ENCODE data around the gene CCDC40.
"Not testable (repeated sequence)": the region's sequence is repeated elsewhere in the genome, so short reads cannot be mapped to it uniquely, and the experiment has no call there.

Gene CCDC40

DNA sequence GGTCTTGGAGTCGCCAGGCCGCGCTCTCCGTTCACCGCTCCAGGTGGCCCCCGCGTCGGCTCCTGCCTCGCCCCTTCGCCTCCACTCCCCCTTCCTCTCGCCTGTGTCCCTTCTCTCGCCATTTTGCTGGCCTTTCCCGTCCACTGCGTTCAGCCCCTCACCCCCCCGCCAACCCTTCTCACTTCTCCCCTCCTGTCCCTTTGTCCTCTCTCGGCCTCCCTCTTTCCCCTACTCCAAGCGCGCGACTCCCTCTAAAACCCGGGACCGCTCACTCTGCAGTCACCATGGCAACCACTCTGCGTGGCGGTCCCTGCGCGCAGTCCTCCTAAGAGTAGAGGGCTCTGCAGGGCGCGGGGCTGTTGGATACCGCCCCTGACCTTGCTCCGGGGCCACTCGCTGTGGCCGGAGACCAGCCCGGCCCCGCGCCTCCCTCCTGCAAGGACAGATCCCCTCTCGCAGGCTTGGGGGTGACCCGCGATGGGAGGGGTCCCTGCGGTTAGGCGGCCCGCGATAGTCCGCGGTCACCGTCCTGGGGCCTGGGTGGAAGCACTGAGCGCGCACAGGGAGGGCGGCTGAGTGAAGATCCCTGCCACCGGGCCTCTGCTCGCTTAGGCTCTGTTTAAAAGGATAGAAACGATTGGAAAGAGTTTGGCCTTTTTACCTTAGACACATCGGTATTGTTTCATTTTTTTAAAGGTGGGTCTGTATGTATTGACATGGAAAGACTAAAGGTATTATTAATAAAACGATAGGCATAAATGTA lies 454 bp downstream of the CCDC40 start:
- DNase-seq (ENCODE audit: low read depth in 2 of 2, low spot score in 1 of 2): no peak

DNA sequence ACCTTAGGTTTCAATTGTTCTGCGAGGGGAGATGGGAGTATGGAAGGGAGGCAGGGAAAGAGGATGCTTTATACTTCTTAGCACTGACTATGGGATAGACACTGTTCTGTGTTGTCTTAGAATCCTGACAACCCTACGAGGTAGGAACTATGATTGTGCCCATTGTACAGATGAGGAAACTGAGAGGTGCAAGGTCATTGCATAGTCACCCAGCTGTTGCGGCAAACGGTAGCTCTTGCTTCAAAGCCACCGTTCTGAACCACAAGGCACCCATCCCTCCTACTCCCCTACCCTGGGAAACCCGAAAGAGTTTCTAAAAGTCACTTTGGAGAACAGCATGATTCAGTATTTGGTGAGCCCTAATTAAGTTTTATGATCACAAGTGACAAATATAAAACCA lies 7.5 kb downstream of the CCDC40 start:
- no peak for DNase-seq (ENCODE audit: low read depth in 2 of 2, low spot score in 1 of 2)

DNA sequence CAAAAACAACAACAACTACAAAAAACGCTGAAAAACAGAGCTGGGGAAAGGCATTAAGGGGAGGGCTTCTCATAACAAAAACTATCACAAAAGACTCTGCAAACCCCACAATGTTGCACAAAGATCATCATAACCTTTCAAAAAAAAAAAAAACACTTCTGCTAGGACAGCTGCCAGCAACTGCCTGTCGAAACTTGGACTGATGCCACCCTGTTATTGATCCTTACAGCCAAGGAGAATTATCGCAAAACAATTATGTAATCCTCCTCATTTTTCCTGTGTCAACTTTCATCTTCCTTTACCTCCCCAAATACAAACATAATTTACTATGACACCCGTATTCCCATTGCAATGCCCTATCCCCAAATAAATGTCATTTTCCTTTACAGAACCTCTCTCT lies 9.3 kb downstream of the CCDC40 start:
- no peak for DNase-seq (ENCODE audit: low read depth in 2 of 2, low spot score in 1 of 2)

DNA sequence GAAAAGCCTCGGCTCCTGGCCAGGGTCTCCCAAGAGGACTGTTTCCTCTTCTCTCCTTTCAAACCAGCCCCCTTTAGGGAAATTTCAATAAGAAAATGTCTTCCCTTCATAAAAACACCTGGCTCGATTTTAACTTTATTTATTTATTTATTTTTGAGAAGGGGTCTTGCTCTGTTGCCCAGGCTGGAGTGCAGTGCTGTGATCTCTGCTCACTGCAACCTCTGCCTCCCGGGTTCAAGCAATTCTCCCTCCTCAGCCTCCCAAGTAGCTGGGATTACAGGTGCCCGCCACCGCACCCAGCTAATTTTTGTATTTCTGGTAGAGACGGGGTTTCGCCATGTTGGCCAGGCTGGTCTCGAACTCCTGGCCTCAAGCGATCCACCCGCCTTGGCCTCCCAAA lies 10.3 kb downstream of the CCDC40 start:
- DNase-seq (ENCODE audit: low read depth in 2 of 2, low spot score in 1 of 2): not testable (repeated sequence)

DNA sequence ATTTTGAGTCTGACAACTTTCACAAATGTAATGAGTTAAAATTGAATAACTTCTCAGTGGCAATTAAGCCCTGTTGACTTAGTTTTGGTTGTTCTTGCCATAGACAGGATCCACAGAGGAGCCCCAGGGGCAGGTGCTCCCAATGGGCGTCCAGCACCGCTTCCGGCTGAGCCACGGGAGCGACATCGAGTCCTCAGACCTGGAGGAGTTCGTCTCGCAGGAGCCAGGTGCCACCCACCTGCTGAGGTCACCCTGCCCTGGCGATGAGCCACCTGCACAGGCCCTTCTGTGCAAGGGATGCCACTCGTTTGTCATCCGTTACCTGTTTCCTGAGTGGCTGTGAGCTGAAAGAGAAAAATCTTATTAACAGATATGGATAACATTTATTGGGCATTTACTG lies 10.7 kb downstream of the CCDC40 start:
- no peak for DNase-seq (ENCODE audit: low read depth in 2 of 2, low spot score in 1 of 2)

DNA sequence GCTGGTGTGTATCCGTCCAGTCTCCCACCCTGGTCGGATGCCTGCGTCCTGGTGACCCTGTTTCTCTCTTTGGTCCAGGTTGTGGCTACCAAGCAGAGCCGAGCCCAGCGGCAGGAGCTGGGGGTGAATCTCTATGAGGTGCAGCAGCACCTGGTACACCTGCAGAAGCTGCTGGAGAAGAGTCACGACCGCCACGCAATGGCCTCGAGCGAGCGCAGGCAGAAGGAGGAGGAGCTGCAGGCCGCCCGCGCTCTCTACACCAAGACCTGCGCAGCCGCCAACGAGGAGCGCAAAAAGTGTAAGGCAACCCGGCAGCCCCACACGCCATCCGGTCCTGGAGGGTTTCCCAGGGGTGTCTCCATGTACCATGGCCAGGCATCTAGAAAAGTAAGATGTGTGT lies 13.5 kb downstream of the CCDC40 start:
- no peak for DNase-seq (ENCODE audit: low read depth in 2 of 2, low spot score in 1 of 2)

DNA sequence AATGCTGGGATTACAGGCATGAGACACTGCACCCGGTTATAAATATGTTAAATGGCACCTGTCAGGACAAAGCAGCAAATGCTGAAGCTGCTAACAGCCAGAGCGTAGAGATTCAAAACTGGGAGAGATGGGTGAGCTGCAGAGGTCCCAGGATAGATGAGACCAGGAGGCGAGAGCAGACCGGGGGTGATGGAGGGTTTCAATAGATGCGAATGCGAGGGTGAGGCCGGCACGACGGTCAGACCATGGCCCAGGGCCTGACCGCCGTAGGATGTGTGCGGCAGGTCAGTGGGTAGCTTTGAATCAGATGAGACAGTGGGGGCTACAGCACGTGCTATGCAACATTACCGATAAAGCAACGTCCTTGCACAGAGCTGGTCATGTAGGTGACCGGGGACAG lies 14.3 kb downstream of the CCDC40 start:
- DNase-seq (ENCODE audit: low read depth in 2 of 2, low spot score in 1 of 2): no peak

DNA sequence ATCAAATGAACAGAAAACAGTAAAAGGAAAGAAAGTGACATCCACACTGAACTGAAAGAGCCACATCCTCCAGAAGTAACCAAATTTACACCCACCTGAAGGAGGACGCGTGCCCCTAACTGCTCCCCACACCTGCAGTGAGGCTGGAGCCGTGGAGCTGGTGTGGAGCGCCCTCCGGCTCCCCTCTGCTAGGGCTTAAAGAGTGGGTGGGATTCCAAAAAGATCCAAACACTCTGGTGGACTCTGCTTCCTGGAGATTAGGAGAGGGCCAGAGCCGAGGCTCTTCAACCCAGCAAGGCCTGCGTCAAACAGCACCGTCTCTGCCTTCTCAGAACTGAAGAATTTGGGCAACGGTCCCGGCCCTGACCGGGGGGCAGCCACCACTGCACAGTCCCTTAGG lies 15.2 kb downstream of the CCDC40 start:
- no peak for DNase-seq (ENCODE audit: low read depth in 2 of 2, low spot score in 1 of 2)

DNA sequence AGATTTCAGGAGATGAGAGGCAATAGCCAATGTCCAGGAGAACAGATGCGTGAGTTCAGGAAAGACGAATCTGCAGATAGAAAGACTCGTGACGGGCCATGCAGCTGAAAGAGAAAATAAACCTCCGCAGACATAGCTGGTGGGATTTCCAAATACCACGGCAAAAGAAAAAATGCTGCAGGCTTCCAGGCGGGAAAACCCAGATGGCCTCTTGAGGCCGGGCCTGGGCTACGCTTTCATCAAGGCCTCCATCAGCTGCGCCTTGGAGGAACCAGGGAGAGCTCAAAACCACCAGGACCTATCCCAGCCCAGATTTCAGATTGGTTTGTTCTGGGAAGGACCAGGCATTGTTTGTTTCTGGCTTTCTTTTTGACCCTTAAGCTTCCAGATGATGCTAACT lies 16.7 kb downstream of the CCDC40 start:
- no peak for DNase-seq (ENCODE audit: low read depth in 2 of 2, low spot score in 1 of 2)

DNA sequence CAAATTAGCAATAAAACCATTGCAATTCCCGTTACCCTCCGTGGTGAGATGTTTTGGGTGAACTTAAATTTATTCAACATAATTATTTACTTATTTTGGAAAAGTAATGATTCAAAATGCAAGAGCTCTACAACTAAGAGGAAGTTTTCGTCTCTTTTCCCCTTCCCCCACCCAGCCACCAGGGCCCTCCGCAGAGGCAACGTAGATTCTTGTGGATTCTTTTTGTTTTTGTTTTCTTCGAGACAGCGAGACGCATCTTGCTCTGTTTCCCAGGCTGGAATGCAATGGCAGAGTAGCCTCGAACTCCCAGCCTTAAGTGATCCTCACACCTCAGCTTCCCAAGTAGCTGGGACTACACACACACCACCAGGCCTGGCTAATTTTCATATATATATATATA lies 19.2 kb downstream of the CCDC40 start:
- no peak for DNase-seq (ENCODE audit: low read depth in 2 of 2, low spot score in 1 of 2)

DNA sequence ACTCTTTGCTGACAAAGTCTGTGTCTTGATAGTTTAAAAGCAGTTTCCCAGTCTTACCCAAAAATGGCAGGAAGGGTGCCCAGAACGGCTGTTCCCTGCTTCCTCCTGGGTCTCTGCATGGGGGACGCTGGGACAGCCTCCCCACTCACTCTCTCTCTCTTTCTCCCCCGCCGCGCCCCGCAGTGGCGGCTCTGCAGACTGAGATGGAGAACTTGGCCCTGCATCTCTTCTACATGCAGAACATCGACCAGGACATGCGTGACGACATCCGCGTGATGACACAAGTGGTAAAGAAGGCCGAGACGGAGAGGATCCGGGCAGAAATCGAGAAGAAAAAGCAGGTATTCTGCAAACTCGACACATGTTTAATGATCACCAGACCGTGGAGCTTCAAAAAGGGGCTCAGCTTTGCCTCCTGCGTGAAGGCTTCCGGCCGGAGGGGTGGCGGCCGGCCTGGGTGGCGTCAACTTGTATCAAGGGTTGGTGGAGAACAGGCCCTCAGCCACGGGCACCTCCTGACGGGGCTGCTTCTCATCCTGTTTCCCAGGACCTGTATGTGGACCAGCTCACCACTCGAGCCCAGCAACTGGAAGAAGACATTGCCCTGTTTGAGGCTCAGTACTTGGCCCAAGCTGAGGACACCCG lies 22.0 kb downstream of the CCDC40 start:
- no peak for DNase-seq (ENCODE audit: low read depth in 2 of 2, low spot score in 1 of 2)

DNA sequence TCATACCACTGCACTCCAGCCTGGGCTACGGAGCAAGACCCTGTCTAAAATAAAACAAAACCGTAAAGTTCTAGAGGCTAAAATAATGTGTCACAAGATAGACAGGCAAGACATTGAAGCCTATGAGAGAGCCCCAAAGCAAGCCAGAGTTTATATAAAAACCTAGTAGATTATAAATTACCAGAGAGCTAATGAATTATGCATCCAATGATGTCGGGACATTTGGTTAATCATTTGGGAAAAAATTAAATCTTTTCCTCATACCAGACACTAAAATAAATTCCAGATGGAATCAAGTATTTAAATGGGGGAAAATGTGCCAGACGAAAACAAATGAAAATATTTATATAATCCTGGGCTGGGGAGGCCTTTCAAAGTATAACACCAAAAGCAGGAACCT lies 24.2 kb downstream of the CCDC40 start:
- DNase-seq (ENCODE audit: low read depth in 2 of 2, low spot score in 1 of 2): no peak

DNA sequence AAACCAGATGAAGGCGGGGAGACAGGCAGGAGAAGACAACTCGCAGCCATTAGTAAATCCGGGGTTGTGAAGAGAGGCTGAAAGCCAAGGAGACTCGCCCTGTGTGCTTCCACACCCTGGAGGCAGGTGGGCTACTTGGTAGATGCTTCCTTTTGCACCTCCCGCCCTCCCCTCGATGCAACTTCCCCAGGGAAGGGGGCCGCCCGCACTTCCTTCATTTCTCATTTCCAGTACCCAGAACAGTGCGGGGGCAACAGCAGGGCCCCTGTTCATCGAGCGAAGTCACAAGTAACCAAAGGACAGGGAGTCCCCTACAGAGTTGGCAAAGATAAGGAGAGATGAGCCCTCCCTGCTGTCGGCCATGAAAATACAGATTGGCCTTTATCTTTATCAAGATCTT lies 25.0 kb downstream of the CCDC40 start:
- no peak for DNase-seq (ENCODE audit: low read depth in 2 of 2, low spot score in 1 of 2)

DNA sequence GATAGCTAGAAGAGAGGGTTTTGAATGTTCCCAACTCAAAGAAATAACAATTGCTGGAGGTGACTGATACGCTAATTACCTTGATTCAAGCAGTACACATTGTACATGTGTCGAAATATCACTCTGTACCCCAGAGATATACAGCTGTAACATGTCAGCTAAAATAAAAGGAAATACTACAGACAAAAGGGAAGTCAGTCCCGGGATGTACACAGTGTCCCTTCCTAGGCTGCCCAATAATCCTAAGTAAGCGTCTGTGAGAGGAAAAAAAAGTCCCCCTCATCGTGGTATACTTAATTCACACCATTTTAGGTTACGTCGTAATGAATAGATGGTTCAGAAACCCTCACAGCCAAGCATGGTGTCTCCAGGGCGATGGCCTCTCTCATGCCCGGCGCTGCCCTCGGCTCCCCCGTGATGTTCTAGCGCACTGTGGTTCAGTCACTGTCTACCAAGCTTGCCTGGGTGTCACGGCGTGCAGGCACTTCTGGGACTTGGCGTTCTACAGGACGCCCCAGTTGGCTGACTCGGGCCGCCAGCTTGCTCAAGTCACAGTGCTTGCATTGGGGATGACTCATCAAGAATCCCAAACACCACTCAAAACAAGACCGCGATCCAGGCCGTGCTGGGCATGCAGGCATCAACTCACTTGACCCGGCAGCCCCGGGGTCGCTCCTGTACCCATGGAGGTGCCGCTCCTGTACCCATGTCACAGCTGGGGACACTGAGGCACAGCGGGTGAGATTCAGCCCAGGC lies 27.6 kb downstream of the CCDC40 start:
- no peak for DNase-seq (ENCODE audit: low read depth in 2 of 2, low spot score in 1 of 2)

DNA sequence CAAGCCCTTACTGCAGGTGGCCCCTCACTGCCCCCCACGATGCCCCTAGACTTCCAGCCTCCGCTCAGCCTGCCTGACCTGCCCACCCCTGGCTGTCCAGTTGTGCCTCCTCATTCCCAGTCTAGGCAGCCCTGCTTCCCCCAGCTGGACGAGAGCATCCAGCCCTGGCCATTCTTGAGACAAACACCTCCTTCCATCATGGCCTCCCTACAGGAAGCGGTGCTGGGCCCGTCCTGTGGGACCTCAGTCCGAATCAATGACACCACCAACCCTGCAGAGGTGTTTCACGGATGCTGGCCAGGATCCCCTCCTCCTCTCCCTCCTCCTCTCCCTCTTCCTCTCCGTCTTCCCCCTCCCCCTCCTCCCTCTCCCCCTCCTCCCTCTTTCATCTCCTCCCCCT lies 28.3 kb downstream of the CCDC40 start:
- DNase-seq (ENCODE audit: low read depth in 2 of 2, low spot score in 1 of 2): no peak

DNA sequence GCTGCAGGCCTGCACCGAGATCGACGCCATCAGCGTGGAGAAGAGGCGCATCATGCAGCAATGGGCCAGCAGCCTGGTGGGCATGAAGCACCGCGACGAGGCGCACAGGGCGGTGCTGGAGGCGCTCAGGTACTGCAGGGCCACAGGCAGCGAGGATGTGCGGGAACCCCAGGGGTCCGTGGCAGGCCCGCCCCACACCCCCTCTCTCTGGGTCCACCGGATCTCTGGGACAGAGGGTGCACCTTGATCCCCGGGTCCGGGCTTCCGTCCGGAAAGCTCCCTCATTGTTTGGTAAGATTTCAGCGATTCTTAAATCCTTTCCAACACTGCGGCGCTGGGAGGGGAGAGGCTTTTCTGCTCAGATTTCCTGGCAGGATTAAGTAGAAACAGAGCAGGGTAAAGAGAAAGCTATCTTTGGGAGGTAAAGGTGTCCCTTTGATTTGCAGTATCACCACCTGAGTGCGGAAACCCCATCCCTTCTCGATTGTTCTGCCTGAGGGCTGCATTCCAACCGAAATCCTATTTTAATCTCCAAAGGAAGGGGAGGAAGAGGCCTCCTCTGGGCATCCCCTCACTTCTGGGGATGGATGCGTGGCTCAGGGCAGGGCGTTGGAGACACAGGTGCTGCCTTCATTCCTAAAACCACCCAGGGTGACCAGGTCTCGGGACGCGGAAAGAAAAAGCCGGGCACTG lies 29.2 kb downstream of the CCDC40 start:
- DNase-seq (ENCODE audit: low read depth in 2 of 2, low spot score in 1 of 2): no peak

DNA sequence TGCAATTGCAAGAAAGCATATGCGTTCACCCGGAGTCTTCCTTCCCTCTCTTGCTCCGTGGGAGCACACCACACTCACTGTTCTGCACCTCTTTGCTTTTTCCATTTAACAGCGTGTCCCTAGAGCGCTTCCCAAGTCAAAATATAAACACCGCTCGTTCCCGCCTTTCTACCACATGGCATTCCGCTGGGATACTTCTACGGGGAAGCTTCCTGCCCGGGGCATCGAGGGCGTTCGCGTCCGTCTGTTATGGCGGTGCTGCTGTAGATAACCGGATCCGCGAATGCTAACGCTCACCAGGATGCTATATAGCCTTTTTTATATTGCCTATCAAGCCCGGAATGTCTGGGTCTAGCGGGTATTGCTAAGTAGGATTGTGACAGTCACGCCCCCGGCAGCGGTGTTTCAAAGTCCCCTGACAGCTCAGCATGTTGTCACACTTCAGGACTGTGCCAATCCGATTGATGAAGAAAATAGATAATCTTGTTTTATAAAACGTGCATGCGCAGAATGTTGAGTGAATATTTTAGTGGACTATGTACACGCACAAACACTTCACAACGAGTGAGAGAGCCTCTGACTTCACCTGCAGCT lies 31.0 kb downstream of the CCDC40 start:
- no peak for DNase-seq (ENCODE audit: low read depth in 2 of 2, low spot score in 1 of 2)

DNA sequence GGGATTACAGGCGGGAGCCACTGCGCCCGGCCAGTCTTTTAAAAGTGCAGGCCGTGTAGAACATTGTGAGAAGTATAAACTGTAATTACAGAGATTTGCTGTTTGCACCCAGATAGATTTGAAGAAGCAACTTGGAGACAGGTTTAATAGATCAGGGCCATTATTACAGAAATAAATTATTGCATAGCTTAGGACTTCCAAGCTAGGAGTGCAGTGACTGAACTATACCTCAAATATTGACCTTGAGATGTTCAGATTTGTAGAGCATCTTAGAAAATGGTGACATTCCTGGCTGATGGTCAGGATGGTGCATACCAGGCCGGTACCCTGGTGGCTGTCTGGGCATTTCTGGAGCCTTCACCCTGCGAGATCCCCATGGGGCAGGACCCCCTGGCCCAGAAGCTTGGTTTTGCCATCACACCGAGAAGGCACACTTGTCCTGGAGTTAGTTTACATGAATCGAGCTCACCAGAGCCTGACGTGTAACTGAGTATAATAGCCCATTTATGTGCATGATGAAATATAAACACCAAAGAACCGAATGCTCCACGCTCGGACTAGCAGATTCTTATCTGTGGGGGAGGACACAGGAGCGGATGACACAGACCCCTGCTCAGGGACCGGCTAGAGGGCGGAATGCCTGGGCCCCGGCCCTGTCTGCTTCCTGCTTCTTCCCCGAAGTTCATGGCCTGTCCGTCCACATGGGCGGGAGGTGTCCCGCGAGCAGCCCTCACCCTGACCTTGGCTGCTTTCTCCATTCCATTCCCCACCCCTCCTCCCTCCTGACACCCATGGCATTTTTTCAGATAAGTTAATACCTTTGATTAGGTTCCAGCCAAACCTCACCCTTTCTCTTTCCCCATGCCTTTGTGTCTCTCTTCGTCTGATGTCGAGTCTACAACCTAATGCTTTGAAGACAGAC lies 32.1 kb downstream of the CCDC40 start:
- no peak for DNase-seq (ENCODE audit: low read depth in 2 of 2, low spot score in 1 of 2)

DNA sequence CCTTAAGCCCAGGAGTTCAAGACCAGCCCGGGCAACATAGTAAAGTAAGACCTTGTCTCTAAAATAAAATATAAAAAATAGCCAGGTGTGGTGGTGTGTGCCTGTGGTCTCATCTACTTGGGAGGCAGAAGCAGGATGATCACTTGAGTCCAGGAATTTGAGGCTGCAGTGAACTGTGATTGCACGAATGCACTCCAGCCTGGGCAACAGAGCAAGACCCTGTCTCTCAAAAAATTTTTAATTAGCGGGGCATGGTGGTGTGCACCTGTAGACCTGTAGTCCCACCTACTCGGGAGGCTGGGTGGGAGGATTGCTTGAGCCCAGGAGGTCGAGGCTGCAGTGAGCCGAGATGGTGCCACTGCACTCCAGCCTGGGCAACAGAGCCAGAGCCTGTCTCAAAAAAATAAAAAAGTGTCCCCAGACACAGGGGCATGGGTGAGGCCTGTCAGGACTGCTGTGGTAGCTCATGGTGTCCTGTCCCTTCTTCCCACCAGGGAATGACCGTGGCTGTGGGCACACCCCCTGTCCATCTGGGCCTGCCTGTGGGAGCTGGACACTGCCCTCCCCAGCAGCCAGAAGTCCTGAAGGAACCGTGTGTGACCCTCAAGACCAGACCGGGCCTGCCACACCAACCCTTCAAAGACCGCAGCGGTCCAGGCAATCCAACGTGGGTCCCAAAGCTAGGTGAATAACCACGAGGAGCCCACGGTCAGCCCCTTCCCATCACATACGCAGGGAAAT lies 34.1 kb downstream of the CCDC40 start:
- no peak for DNase-seq (ENCODE audit: low read depth in 2 of 2, low spot score in 1 of 2)

All from stimulated activated CD8-positive, alpha-beta memory T cell treated with anti-CD3 and anti-CD28 coated beads, Interleukin-4, amount 100 ng/mL, for 4 hours (primary cell).